Measurements from ENCODE around the gene NPPA. TPM values are rescaled to one million over a fixed set of nuclear protein-coding genes. Genes with fewer than 3 reads are reported as not detected.

The NPPA gene
- polyA plus RNA-seq, 1 of the 3 experiments (the other 2 are of a cell fraction), result not detected

- TF ChIP-seq ZBTB33 (IDR thresholded peaks at IDR 0.05; ENCODE audit: borderline replicate concordance, low read depth), result no peak
- TF ChIP-seq FOSL2 (IDR thresholded peaks at IDR 0.05; ENCODE audit: borderline replicate concordance, low read depth), result no peak
- no peak for TF ChIP-seq REST (IDR thresholded peaks at IDR 0.05; ENCODE audit: low read depth, low read length)
- no peak for TF ChIP-seq MEF2A (IDR thresholded peaks at IDR 0.05; ENCODE audit: borderline replicate concordance, low read depth)
Observed at GRCh38 chr1:11886986-11887665, 39.5 kb upstream of the NPPA start (continued).

GRCh38 chr1:11885916-11886315 is 38.3 kb upstream of the NPPA start:
- no peak for DNase-seq
- H3K4me3 ChIP-seq (ENCODE audit: low read depth in 2 of 2, low read length in 1 of 2), result no peak overlapping the region
- H3K27me3 ChIP-seq (ENCODE audit: insufficient read depth), result no peaks in the 10 kb centered on the region
- WGBS (ENCODE audit: low lambda C conversion rate), result 46% methylated on average over 6 of the region's 6 CpGs
- CTCF ChIA-PET, result interaction anchor here (2.8 to 5.3 kb wide), 2 partner anchors 22 to 46 kb away, joined by 7 to 48 read pairs; no protein-coding TSS in a partner anchor
- H3K9me3 ChIP-seq, result no peaks in the 10 kb centered on the region
- H2AFZ ChIP-seq (ENCODE audit: low read depth), result no peak overlapping the region
- no peaks in the 10 kb centered on the region for H4K20me1 ChIP-seq (ENCODE audit: insufficient read depth)
- H3K36me3 ChIP-seq (replicated peaks in 1 of 2; ENCODE audit: control insufficient read depth in 1 of 2, insufficient read depth in 2 of 2, low read length in 1 of 2), result no peaks in the 10 kb centered on the region
- H3K4me2 ChIP-seq, result no peak overlapping the region
- peaks cover 0 to 31% of the 10 kb centered on the region in 2 experiments; a peak in 2 of 4 replicates for H3K4me1 ChIP-seq (ENCODE audit: control insufficient read depth in 1 of 2, insufficient read depth in 2 of 2, low read depth in 1 of 2, low read length in 1 of 2)
- no peaks in the 10 kb centered on the region for H3F3A ChIP-seq (replicated peaks; ENCODE audit: insufficient read depth)
- no peaks in the 10 kb centered on the region for H3K9me2 ChIP-seq
- POLR2A ChIA-PET, result interaction anchor here (0.6 kb wide), 1 partner anchor 83 kb away, joined by 7 read pairs; no protein-coding TSS in a partner anchor
- TF ChIP-seq CHD2 (IDR thresholded peaks at IDR 0.05; ENCODE audit: low read length, partially characterized antibody), result no peak
- TF ChIP-seq NRF1 (IDR thresholded peaks at IDR 0.05; ENCODE audit: low read depth, low read length), result no peak
- no peak for TF ChIP-seq RCOR1 (IDR thresholded peaks at IDR 0.05; ENCODE audit: low read length)
- no peak overlapping the region for H3K9ac ChIP-seq
- H3K79me2 ChIP-seq (ENCODE audit: insufficient read depth), result no peaks in the 10 kb centered on the region
- H3K27ac ChIP-seq (ENCODE audit: low read depth in 2 of 2, low read length in 1 of 2), result no peak overlapping the region

All from SK-N-SH (cell line).